Hematopoietic multipotent progenitor cell (in vitro differentiated cells): ENCODE results near the gene ORAI2. TPM values are rescaled to one million over a fixed set of nuclear protein-coding genes. Genes with fewer than 3 reads are reported as not detected.
"Not testable (repeated sequence)": the region's sequence is repeated elsewhere in the genome, so short reads cannot be mapped to it uniquely, and the experiment has no call there.

Experiments
- DNase-seq, 3 donors: peaks; one replicate each; pipeline ENCODE4 v3.0.0-alpha.2; 2011 to 2015; ENCODE audit warnings: low read depth in 2 of 3, low spot score in 2 of 3
- total RNA-seq: library from RNA; depleted of rRNA; stranded (reverse); fragments of >200 nt; gene quantifications from one replicate; pipeline ENCODE4 v1.2.3, GENCODE V29; 2012

ORAI2 gene
- total RNA-seq, 1 donor: 191 TPM

GRCh38 chr7:102467581-102468477 is 34.5 kb downstream of the ORAI2 start:
- DNase-seq: no peak

DNA sequence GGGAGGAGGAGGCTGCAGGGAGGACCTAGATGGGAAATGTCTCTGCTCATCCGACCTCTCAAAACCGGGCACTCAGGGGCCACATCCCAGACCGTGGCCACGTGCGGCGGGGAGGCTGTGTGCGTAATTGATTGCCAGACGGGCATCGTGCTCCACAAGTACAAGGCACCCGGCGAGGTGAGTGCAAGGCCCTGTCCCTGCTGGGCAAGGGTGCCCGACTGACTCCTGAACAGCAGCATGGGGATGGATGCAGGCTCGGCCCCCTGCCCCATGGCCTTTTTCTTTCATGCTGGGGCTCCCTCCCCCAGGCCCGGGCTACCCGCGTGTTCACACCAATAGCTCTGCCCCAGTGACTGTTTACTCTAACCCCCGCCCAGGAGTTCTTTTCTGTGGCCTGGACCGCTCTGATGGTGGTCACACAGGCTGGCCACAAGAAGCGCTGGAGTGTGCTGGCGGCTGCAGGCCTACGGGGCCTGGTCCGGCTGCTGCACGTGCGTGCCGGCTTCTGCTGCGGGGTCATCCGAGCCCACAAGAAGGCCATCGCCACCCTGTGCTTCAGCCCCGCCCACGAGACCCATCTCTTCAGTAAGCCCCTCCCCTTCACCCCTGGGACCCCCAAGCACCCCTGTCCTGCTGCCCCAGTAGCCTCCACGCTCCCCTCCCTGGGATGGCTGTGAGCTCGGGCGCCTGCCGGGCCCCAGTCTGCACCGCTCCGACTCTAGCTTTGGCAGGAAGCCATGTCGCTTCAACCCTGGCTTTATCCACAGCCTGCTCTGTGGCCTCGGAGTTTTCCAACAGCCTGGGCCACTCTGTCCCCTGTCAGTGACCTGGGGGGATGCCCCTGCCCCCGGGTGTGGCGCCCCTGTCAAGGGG is 35.3 kb downstream of the ORAI2 start:
- no peak for DNase-seq

DNA sequence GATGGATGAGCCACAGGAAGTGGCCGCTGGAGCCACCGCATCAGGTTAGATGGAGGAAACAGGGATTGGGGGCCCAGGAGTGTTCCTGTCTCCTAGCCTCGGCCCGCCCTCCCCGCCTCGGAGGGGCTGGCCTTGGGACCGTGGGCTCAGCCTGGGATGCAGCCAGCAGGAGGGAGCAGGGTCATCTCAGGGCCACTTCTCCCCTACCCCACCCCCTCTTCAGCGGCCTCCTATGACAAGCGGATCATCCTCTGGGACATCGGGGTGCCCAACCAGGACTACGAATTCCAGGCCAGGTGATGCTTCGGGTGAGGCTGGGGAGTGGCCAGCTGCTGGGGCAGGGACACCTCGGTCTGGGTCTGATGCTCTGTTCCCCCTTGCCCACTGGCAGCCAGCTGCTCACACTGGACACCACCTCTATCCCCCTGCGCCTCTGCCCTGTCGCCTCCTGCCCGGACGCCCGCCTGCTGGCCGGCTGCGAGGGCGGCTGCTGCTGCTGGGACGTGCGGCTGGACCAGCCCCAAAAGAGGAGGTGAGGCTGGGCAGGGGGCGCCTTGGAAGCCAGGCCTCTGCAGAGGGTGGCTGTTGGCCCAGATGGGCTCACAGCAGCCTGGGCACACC is 36.1 kb downstream of the ORAI2 start:
- DNase-seq: no peak

GRCh38 chr7:102469972-102470825 is 36.8 kb downstream of the ORAI2 start:
- no peak for DNase-seq

- DNase-seq: no peak
Observed at GRCh38 chr7:102471791-102472125, 38.4 kb downstream of the ORAI2 start.

- no peak for DNase-seq
Observed at GRCh38 chr7:102472126-102473041, 39.0 kb downstream of the ORAI2 start.

- DNase-seq: no peak
Observed at GRCh38 chr7:102473271-102473991, 40.1 kb downstream of the ORAI2 start.

DNA sequence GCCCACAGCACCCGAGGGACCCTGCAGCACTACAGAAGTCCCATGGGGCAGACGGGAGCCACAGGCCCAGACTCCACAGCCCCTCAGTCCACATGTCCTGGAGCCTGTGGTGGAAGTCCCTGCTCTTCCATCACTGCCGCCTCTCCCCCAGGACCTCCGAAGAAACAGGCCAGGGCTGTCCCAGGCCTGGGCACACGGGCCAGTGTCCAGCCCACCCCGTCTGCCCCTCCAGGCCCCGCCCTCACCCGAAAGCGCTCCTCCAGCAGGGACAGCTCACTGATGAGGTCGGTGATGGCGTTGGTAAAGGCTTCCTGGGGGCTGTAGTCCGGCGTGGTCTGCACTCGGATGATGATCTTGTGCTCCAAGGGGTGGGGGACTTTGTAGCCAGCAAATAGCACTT is 40.7 kb downstream of the ORAI2 start:
- not testable (repeated sequence) for DNase-seq

DNA sequence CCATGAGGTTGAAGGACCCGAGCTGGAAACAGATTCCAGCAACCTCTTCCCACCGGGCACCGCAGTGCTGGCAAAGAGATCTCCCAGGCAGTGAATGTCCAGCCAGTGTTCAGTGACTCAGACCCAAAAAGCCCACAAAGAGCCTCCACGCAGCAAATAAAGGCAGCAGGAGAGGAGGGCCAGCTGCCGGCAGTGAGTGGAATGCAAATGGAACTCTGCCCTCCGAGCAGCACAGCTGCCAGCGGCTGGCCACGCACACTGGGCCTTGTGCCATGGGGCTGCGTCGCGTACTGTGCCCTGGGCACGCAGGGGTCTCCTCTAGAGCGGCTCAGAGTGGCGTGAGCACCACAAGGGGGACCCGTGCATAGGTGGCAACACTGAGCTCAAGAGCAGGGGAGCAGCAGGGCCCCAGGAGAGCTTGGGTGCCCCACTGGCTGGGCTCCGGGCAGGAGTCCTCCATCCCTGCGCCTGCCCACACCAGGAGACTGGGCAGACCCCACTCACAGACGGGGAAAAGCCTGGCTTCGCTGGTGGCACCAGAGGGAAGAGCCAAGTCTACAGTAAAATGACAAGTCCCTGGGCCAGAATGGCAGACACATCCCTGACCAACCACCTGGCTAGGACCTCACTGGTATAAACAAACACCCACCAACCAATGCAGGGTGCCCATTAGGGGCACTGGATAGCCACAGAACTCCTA is 41.5 kb downstream of the ORAI2 start:
- DNase-seq: not testable (repeated sequence)

- peak; percentile 22 to 89 (median 62) for DNase-seq
Observed at GRCh38 chr7:102478314-102479208, 45.2 kb downstream of the ORAI2 start, which contains the start of gene POLR2J. Gene POLR2J (minus strand): TSS chr7:102478922. CDS start chr7:102478860, 62 bp downstream.

DNA sequence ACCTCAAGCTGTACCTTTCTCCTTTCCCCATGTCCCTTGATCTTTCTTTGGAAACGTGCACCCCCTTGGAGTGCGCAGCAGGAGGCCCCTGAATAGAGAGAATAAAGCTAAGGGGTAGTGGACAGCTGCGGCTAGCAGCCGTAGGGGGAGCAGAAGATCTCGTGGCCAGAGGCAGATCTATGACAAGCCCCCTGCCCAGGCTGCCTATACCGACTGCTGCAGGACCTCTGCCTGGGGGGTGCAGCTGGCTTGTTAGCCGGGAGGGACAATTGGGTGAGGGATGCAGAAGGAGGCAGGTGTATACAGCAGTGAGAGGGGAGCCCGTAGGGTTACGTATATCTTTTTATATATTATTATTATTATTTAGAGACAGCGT is 45.8 kb downstream of the ORAI2 start:
- not testable (repeated sequence) for DNase-seq

GRCh38 chr7:102479982-102480637 is 46.7 kb downstream of the ORAI2 start:
- not testable (repeated sequence) for DNase-seq

DNA sequence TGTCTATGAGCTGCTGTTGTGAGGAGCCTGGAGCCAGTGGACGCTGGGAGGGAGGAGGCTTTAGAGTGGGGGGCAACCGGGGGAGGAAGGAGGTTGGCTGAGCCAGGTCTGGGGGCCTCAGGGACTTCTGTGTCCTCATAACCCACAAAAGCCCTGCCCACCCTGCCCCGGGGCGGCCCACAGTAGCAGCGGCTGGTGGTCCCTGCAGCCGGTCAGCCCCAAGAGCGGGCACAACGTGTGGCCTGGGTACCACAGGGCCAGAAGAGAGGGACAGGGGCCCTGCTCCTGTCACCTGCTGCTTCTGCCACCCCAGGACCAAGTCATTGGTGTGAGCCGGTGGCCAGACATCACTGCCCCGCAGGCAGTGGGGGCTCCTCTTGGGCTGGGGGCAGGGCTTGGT is 48.6 kb downstream of the ORAI2 start:
- not testable (repeated sequence) for DNase-seq

DNA sequence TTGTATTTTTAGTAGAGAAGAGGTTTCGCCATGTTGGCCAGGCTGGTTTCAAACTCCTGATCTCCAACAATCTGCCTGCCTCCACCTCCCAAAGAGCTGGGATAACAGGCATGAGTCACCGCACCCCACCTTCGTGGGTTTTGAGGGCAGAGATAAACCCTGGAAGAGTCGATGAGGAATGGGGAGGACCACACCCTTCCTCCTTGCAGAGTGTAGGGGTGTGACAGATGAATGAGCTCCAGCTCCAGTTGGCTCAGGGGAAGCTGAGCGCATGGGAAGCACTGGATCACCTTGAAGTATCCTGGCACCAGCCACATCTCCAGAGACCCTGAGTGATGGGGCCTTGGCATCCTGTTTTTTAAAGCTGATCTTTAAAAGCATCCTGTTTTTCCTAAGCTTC is 50.9 kb downstream of the ORAI2 start:
- DNase-seq: not testable (repeated sequence)

GRCh38 chr7:102490529-102491075 is 57.2 kb downstream of the ORAI2 start:
- not testable (repeated sequence) for DNase-seq
